H1 (cell line): ENCODE results near the gene INAVA.

Experiments
- CTCF ChIP-seq, 3 experiments: IDR thresholded peaks; 1 replicate in 2 of 3; 2 replicates in 1 of 3; pipeline versions ENCODE4 v1.5.1 to v1.6.1; 2011; ENCODE audit warnings: low read length in 3 of 3, mild to moderate bottlenecking in 3 of 3, inconsistent platforms in 2 of 3, low read depth in 1 of 3, moderate library complexity in 1 of 3; ENCODE audit not compliant: insufficient read depth in 1 of 3; ENCODE audit errors: control extremely low read depth in 1 of 3
- EZH2 ChIP-seq: fragments of 200-600 bp; sonication (generic); IDR thresholded peaks from 2 replicates; pipeline ENCODE4 v1.7.1; 2012; ENCODE audit warnings: low read depth, mild to moderate bottlenecking, moderate library complexity, low read length, inconsistent platforms; ENCODE audit not compliant: severe bottlenecking
- POLR2A ChIP-seq, 2 experiments: IDR thresholded peaks; 1 replicate in 1 of 2; 2 replicates in 1 of 2; pipeline ENCODE4 v1.6.1; 2011; ENCODE audit warnings: low read depth in 2 of 2, low read length in 2 of 2, mild to moderate bottlenecking in 2 of 2; ENCODE audit errors: control extremely low read depth in 1 of 2
- POLR2AphosphoS5 ChIP-seq: IDR thresholded peaks from 2 replicates; pipeline ENCODE4 v1.6.1; 2011; ENCODE audit warnings: low read depth, low read length
- RAD21 ChIP-seq, 2 experiments: IDR thresholded peaks in 1 of 2; conservative IDR thresholded peaks in 1 of 2; 2 replicates each; pipeline ENCODE4 v1.6.1; 2011; ENCODE audit warnings: low read depth in 2 of 2, low read length in 2 of 2, improper control_type of control experiment in 1 of 2, inconsistent platforms in 1 of 2, mild to moderate bottlenecking in 1 of 2, moderate library complexity in 1 of 2
- USF2 ChIP-seq: IDR thresholded peaks from 2 replicates; pipeline ENCODE4 v1.6.1; 2011; ENCODE audit warnings: low read length, improper control_type of control experiment

- no peak for TF ChIP-seq POLR2AphosphoS5
- TF ChIP-seq CTCF (IDR thresholded peaks at IDR 0.05; ENCODE audit: control extremely low read depth in 1 of 3, insufficient read depth in 1 of 3, low read depth in 1 of 3, low read length in 3 of 3) = no peak
- TF ChIP-seq RAD21 (IDR thresholded peaks at IDR 0.05 in 1 of 2, conservative IDR thresholded peaks at IDR 0.05 in 1 of 2; ENCODE audit: low read depth in 2 of 2, low read length in 2 of 2) = no peak
- no peak for TF ChIP-seq POLR2A (IDR thresholded peaks at IDR 0.05; ENCODE audit: control extremely low read depth in 1 of 2, low read depth in 2 of 2, low read length in 2 of 2)
- TF ChIP-seq USF2 = no peak
- no peak for TF ChIP-seq EZH2
Measured at GRCh38 chr1:200880212-200880611, 14.5 kb upstream of the INAVA start.
